ENCODE results near the gene CCDC178.

The CCDC178 gene

DNA sequence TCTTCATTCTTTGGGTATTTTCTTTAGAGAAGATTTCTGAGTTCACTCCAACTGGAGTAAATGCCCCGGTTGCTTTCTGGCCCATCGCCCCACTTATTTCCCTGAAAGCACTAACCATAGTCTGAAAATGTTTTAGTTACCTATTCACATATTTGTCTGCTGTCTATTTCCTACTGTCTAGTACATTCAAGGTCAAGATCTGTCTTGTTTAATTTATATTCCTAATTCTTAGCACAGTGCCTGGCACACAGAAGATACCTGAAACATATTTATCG, 533.3 kb downstream of the CCDC178 start:
- TF ChIP-seq TAF1 (IDR thresholded peaks at IDR 0.05; ENCODE audit: borderline replicate concordance, insufficient read depth, low read length) (no peak), POLR2AphosphoS5 (IDR thresholded peaks at IDR 0.05; ENCODE audit: low read depth, low read length) (no peak), SIN3A (IDR thresholded peaks at IDR 0.05; ENCODE audit: borderline replicate concordance, insufficient read depth, low read length) (no peak), FOXP2 (optimal IDR thresholded peaks at IDR 0.05; ENCODE audit: borderline replicate concordance, extremely low read depth, extremely low read length, insufficient read depth) (no peak)
- TF ChIP-seq, protein P1, sequence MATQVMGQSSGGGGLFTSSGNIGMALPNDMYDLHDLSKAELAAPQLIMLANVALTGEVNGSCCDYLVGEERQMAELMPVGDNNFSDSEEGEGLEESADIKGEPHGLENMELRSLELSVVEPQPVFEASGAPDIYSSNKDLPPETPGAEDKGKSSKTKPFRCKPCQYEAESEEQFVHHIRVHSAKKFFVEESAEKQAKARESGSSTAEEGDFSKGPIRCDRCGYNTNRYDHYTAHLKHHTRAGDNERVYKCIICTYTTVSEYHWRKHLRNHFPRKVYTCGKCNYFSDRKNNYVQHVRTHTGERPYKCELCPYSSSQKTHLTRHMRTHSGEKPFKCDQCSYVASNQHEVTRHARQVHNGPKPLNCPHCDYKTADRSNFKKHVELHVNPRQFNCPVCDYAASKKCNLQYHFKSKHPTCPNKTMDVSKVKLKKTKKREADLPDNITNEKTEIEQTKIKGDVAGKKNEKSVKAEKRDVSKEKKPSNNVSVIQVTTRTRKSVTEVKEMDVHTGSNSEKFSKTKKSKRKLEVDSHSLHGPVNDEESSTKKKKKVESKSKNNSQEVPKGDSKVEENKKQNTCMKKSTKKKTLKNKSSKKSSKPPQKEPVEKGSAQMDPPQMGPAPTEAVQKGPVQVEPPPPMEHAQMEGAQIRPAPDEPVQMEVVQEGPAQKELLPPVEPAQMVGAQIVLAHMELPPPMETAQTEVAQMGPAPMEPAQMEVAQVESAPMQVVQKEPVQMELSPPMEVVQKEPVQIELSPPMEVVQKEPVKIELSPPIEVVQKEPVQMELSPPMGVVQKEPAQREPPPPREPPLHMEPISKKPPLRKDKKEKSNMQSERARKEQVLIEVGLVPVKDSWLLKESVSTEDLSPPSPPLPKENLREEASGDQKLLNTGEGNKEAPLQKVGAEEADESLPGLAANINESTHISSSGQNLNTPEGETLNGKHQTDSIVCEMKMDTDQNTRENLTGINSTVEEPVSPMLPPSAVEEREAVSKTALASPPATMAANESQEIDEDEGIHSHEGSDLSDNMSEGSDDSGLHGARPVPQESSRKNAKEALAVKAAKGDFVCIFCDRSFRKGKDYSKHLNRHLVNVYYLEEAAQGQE (IDR thresholded peaks at IDR 0.05; ENCODE audit: insufficient read depth in 1 of 2, low read depth in 2 of 2, low read length in 2 of 2): no peak

DNA sequence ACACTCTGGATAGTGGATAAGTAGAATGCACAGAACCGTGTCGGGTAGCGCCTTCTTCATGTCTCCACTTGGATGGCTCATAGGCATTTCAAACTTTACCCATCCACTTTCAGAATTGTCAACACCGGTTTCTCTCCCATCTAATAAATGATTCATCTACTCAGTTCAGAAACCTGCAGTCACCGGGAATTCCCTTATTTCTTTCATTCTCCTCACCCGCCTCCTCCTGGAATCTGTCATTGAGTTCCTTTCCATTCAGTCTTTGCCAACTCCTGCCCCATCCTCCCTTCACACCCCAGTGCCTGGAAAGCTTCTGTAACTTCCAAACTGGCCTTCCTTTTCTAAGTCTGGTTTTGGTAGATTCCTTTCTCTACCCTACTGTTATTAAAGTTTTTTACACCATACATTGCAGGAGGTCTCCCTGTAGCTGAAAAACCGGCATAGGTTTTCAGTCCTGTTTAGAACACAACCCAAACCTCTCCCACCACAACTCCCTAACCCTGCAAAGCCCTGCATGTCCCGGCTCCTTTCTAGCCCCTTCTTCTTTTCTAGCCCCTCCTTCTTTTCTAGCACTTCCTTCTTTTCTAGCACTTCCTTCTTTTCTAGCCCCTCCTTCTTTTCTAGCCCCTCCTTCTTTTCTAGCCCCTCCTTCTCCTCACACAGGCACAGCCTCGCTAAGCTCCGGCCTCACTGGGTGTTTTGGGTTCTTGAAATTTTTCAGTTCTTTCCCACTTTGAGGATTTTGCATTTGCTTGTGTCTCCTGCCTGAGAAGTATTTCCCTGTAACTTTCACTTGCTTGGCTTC, 533.8 kb downstream of the CCDC178 start:
- TF ChIP-seq SIN3A (IDR thresholded peaks at IDR 0.05; ENCODE audit: borderline replicate concordance, insufficient read depth, low read length): no peak
- TF ChIP-seq FOXP2 (optimal IDR thresholded peaks at IDR 0.05; ENCODE audit: borderline replicate concordance, extremely low read depth, extremely low read length, insufficient read depth): no peak
- TF ChIP-seq, protein P1 (IDR thresholded peaks at IDR 0.05; ENCODE audit: insufficient read depth in 1 of 2, low read depth in 2 of 2, low read length in 2 of 2): no peak
- TF ChIP-seq POLR2AphosphoS5 (IDR thresholded peaks at IDR 0.05; ENCODE audit: low read depth, low read length): no peak; the same call in 1 of the 2 replicates
- no peak for TF ChIP-seq TAF1 (IDR thresholded peaks at IDR 0.05; ENCODE audit: borderline replicate concordance, insufficient read depth, low read length)

DNA sequence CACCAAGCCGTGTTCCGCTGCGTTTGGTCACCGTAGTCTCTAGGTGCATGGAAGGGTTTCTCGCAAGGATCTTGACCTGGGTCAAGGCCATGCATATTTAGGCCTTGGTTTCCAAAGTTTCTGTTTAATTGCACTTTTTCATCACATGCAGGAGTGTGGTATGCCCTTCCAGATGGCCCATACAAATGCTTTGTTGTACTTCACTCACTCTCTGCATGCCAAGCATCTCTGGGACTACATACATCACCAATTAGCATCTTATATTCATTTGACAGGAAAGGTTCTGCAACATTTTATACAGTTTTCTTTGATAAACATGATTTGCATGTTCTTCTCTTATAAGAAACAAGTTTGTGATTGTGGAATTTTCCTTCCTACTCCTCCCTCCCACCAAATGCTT, 534.9 kb downstream of the CCDC178 start:
- TF ChIP-seq POLR2AphosphoS5 (IDR thresholded peaks at IDR 0.05; ENCODE audit: low read depth, low read length): no peak
- TF ChIP-seq, protein P1 (IDR thresholded peaks at IDR 0.05; ENCODE audit: insufficient read depth in 1 of 2, low read depth in 2 of 2, low read length in 2 of 2): no peak
- no peak for TF ChIP-seq TAF1 (IDR thresholded peaks at IDR 0.05; ENCODE audit: borderline replicate concordance, insufficient read depth, low read length)
- no peak for TF ChIP-seq SIN3A (IDR thresholded peaks at IDR 0.05; ENCODE audit: borderline replicate concordance, insufficient read depth, low read length)
- TF ChIP-seq FOXP2 (optimal IDR thresholded peaks at IDR 0.05; ENCODE audit: borderline replicate concordance, extremely low read depth, extremely low read length, insufficient read depth): no peak

DNA sequence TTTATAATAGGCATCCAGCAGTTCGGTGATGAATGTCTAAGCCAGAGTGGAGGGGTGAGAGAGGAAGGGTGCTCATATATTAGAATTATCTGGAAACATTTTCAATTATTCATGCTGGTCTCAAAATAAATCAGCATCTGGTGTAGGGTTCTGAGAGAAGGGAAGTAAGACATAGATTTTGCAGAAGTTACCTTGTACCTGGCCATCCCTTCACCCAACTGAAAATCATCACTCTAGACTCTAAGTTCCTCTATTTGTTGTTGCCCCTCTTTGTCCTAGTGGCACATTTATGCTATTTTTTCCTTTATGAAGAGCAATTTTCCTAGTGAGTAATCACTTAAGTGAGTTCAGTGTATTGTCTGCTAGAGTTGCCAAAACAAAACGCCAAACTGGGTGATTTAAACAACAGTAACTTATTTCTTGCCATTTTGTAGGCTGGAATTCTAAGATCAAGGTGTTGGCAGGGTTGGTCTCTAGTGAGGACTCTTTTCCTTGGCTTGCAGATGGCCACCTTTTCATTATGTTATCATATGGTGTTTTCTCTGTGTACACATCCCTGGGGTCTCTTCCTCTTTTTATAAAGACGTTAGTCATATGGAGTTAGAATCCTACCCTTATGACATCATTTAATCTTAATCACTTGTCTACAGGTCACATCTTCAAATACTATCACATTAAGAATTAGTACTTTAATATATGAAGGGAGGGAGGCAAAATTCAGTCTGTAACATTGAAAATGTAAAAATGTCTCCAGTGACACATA, 537.8 kb downstream of the CCDC178 start:
- TF ChIP-seq FOXP2 (optimal IDR thresholded peaks at IDR 0.05; ENCODE audit: borderline replicate concordance, extremely low read depth, extremely low read length, insufficient read depth) (no peak), TAF1 (IDR thresholded peaks at IDR 0.05; ENCODE audit: borderline replicate concordance, insufficient read depth, low read length) (no peak), POLR2AphosphoS5 (IDR thresholded peaks at IDR 0.05; ENCODE audit: low read depth, low read length) (no peak), SIN3A (IDR thresholded peaks at IDR 0.05; ENCODE audit: borderline replicate concordance, insufficient read depth, low read length) (no peak)
- TF ChIP-seq, protein P1 (IDR thresholded peaks at IDR 0.05; ENCODE audit: insufficient read depth in 1 of 2, low read depth in 2 of 2, low read length in 2 of 2): no peak
